GM19372 (cell line): ENCODE measurements around the gene HIVEP3.

Experiments
- ATAC-seq: cut with Tn5 transposase; IDR thresholded peaks from one replicate; pipeline ENCODE4 v1.9.1; 2021; ENCODE audit warnings: mild to moderate bottlenecking, low read depth, moderate library complexity; ENCODE audit not compliant: unreplicated experiment

HIVEP3 gene

DNA sequence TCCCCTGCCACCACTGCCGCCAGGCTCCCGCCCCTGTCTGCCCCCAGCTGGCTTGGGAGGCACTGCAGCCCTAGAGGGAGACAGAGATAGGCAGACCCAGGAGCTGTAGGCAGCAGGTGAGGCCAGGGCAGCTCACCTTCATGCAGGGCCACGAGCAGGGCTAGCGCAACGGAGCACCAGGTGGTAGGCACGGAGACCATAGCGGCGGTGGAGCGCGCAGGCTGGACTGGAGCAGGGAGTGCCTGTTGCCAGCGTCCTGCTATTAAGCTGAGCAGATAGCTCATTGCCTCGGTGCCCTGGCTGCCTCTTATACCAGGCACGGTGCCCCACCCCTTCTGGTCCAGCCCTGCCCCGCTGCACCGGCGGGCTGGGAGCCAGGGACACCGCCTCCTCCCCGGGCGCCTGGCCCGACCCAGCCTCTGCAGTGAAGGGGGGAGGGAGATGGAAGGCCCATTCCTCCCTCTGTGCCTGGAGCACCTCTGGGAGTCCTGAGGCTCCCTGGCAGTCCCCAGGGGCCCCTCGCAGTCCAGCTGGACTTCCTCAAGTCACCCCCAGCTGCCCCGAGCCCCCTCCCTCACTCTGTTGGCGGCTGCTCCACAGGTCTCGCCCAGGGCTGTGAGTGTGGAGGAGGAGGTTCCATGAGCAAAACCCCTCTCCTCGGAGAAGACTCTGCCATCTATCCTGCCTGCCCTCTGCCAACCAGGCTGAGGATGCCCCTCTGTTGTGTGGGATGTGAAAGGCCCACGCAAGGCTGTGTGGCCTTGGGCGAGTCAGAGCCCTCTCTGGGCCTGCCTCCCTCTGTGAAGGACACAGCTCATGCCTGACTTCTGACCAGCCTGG is 434.1 kb downstream of the HIVEP3 start, which contains the start of gene EDN2:
Gene EDN2, minus strand, starts transcription at position 282 of the 840 bp plus-strand sequence. Its CDS starts 82 bp downstream, at position 200.
- ATAC-seq: no peak

DNA sequence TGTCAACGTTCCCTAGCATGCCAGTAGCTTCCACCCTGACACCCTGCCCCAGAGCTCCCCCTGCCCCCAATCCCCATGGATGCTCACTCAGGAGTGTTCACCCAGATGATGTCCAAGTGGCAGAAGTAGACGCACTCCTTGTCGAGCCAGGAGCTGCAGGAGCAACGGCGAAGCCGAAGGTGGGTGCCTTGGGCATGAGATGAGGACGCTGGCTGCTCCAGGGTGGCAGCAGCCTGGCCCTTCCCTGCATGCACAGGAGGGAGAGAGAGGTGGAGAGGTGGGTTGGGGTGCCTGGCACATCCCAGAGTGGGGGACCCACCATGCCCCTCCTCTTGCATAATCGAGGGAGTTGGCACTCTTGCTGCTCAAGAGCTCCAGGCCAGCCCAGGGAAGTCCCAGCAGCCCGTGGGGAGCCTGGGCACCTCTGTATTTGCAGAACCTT is 434.7 kb downstream of the HIVEP3 start:
- ATAC-seq: no peak

DNA sequence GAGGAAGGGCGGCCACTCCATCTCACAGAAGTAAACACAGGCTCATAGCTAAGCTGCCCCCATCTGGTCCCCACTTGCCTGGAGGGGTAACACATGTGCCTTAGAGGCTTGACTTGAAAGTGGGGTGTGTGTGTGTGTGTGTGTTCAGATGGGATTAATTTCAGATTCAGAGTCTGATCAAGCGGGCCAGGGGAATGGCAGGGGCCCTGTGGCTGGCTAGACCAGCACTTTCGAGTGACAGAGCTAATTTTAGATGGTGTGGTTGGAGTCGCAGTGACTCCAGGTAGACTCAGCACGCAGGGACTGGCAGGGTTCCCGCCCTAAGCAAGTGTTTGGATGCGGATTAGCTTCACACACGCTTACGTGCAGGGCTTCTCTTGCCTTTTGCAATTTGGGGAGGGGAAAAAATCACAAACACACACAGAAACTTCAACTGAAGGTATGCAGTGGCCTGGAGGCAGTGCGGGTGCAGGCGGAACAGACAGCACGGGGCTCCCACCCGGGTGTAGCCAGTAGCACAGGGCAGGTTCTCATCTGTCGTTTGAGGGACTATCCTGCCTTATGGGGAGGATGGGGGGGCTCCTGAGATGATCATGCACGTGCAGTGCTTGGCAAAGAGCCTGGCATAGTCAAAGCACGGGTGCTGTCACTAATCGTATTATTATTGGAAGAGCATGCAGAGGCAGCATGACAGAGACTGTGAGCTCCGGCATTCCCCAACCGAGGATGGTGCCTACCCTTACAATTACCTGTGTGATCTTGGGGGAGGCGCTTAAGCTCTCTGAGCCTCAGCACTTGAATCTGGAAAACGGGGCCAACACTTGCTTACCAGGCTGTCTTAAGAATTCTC is 435.5 kb downstream of the HIVEP3 start:
- ATAC-seq: no peak

DNA sequence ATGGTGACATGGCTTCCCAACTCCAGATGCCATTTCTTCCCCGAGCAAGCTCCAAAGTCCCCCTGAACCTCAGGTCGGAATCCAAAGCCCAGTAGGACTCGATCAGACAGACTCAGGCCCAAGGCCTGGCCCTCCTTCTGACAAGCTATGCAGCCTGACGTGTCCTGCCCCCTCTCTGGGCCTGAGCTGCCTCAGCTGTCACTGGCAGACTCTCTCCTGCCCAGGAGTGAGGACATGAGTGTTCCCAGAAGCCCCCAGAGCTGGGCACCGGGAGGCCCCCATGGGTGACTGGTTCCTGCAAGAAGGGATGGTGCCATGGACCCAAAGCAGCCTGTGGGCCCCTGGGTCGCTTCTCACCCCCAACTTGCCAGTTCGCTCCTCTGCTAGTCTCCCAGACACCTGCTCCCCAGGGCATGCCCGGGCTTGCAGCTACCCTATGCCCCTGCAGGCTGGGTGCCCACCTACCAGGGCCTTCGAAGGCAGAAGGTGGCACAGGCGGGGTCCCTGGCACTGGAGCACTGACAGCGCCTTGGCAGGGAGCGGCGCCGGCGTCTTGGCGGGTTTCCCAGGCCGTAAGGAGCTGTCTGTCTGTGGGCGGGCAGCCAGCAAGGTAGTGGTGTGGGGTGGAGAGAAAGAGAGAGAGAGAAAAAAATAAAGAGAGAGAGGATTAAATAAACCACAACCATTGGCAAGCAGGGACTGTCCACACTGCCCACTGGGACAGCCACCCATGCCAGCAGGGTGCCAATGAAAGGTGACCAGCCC is 436.5 kb downstream of the HIVEP3 start:
- no peak for ATAC-seq

DNA sequence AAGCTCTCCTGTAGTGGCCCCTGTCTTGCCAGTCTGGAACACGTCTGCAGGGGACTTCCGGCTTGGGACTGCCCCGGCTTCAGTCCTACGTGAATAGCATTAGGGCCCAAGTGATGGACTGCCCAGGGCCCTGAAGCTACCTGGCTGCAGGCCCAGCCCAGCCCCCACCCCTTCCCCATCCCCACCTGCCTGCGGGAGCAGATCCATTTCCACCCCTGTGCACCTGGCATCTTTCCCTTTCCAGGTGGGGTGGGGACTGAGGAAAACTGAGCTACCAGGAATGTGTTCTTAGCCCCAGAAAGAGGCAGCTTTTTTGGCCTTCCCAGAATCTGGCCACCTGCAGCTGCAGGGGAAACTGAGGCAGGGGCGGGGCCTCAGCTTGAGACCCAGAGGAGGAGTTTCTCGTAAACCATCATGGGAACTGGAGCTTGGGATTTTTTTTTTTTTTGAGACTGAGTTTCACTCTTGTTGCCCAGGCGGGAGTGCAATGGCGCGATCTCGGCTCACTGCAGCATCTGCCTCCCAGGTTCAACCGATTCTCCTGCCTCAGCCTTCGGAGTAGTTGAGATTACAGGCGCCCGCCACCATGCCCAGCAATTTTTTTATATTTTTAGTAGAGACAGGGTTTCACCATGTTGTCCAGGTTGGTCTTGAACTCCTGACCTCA is 437.5 kb downstream of the HIVEP3 start:
- ATAC-seq: no peak

DNA sequence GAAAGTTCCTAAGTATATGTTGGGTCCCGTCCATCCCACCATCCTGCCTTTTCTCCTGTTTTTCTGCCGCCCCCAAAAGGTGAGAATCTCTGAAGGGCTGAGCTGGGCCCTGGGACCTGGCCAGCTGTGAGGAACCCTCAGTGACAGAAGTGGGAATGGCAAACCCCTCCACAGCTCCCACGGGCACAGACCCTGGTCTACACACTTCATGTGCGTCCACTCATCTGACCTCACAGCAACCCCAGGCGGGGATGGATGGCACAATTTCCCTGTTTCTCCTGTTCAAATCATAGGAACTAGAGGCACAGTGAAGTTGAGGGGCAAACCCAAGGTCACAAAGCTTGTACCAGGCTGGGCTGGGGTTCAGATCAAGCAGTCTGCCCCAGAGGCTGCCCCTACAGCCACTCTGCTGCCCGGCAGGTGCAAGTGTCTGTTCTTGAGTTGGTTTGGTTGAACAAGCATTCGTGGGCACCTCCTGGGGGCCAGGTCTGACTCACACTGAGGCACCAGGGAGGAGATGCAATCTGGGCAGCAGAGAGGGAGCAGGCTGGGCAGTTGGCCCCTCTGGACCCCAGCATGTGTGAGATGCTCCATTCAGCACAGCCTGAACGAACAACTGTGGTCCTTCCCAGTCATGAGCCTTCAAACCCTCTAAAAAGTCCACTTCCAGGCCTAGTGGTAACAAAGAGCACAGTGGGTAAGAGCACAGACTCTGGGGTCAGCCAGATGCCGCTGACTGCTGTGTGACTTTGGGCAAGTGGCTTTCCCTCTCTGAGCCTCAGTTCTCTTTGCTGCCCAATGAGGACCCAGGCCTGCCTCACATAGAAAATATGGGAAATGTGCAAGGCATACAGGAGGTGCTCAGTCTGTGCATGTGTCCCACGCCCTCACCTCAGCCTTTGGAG is 438.3 kb downstream of the HIVEP3 start:
- ATAC-seq: no peak

DNA sequence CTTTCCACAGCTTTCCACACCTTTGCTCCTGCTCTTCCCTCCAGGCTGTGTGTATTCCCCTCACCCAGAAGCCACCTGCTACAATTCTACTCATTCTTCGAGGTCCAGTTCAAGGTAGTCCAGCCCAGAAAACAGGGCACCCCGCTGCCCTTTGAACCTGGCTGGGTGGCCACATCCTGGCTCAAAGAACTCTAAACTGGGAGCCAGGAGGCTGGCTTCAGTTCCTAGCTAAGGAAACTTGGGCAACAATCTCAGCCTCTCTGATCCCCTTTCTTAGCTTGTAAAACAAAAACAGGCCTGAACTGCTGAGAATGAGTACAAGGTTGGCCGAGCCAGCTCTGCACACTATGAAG is 438.9 kb downstream of the HIVEP3 start:
- ATAC-seq: no peak

DNA sequence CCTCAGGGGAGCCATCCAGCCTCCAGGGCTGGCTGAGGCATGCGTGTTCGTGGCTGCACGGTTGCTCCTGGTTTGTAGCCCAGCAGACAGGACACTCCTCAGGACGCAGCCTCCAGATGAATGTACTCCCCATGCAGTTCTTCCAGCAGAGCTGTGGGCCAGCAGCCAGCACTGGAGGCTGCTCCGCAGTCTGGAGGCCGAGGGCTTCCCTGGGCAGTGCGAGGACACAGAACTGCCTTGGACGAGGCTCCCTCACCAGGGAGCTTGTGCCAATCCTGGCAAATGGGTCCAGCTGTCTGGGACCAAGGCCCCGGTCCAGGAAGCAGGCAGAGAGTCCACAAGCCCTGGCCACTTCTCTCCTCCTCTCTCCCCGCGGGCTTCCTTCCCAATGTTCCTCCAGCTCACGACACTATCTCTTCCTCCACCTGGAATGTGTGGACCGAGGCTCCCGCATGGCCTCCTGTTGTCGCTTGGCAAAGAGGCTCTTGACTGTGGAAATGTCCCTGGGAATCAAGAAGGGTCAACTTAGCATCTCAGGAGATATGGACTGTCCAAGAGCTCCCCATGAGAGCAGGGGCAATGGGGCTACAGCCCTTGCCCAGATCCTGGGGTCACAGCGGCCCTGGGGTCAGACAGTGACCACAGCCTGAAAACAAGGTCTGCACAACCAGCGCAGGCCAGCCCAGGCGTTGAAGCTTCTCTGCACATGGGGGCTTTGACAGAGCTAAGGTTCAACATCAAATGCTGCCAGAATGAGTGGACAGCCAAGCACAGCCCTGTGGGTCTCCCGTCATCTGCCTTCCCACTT is 439.5 kb downstream of the HIVEP3 start:
- no peak for ATAC-seq

DNA sequence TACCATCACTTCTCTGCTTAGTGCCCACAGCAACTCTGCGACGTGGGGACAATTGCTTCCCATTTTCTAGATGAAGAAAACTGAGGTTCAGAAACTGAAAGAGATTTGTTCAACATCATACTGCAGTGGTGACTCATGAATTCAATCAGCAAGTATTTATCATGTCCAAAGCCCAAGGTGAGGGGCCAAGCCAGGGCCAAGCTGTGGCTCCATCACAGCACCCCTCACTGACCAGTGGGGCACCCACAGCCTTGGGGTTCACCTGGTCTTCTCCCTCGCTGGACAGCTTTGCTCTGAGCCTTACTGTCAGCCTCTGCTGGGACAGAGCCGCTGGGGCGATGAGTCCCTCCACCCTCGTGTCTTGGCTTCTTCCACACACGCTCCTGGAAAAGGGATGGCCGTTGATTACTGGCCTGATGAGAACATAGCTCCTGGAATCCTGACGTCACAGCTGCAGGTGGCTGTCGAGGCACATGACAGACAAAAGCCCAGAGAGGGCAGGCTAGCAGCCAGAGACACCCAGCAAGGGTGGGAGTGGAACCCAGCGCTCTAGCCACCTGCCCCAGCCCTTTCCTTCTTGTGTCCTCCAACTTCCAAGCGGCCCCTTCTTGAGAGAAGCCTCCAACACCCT is 440.5 kb downstream of the HIVEP3 start:
- ATAC-seq: no peak

DNA sequence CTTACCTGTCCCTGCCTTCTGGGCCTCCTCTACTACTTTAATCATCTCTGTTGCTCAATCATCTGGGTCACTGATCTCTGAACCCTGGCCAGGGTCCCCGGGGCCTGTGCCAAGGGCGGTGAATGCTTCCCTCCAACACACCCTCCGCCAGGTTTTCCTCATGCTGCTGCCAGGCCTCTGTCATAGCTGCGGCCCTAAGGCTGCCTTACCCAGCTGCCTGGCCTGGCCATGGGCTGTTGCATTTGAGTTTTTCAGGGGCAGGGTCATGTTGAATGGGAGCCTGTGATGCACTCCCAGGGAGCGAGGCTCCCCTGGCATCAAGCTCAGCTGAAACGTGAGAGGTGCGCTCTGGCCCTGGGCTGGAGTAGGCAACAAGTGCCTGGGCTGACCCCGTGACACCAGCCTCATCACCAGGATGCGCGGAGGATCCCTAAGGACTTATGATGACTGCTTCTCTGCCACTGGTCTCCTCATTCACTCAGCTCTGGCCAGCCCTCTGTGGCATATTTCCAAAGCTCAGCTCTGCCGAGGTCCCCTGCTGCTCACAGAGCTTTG is 441.8 kb downstream of the HIVEP3 start:
- no peak for ATAC-seq

DNA sequence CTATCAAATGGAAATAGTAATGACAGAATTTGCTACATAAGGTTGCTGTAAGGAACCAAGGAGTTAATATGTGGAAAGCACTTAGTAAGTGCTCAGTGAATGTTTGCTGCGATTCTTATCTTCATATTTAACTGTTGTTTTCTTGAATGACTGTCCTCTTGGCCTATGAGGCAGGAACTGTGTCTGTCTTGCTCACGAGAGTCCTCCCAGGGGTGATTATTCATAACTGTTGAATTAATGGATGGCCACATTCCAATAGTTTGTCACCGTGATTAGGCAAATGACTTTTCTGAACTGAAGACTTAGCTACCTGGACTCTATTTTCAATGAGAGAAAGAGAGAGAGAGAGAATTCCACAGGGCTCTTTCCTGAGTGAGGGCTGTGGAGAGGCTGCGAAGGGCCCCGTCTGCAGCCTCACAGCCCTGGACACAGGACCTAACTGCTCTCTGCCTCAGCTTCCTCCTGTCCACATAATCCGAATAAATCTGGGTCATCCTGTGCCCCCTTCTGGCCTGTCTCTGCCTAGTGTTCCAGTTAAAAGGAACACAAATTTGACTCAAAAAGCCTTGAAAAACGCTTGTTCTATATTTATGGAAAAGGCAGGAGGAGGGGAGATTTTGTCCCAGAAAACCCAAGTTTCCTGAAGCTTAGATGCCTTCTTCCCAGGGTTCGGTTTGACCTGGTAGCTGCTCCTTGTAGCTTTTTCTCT is 442.7 kb downstream of the HIVEP3 start:
- no peak for ATAC-seq

DNA sequence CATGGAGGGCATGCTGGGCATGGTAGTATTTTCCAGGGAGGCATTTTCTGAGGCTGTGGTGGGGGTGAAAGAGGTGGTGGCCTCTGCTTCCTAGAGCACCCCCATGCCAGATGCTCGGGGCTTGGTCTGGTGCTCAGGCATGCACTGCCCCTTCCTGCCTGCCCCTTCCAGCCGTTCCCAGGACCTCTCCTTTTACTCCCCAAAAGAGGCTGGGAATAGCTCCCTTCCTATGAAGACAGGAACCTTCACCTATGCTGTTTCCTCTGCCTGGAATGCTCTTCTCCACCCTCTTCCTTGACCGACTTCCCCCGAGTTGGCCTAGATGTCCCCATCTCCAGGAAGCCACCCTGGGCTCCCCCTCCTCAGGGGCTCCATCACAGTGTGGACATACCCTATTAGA is 443.4 kb downstream of the HIVEP3 start:
- no peak for ATAC-seq

DNA sequence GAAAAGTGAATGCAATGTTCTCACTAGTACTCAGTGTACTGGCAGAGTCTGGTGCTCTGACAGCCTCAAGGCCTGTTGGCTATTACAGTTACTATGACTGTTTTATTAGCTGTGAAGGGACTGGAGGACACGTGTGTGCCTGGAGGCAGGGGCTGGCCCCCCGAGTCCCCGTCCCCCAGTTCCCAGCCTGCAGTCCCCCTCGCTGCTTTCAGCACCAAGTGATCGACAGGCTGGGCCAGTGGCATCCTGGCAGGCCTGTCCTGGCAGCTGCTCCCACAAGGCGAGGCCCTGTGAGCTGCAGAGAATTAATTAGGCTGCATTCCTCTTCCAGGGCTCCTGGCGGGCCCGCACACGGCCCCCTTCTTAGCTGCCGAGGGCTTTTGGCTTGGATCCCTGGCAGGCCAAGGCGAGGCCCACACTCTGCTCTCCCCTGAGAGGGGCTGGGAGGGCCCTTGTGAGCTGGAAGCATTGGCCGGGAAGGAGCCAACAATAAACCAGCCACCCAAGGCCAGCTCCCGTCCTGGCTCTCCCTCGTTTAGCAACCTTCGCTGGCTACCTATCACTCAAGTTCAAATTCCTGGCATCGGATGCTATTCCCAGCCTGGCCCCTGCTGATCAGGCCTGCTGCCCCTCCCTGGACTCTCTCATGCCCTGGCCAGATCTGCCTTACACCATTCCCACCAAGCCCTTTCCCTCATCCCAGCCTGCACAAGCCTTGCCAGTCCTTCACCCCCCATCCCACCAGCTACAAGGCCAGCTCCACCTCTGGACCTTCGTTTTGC is 444.0 kb downstream of the HIVEP3 start:
- ATAC-seq: no peak

DNA sequence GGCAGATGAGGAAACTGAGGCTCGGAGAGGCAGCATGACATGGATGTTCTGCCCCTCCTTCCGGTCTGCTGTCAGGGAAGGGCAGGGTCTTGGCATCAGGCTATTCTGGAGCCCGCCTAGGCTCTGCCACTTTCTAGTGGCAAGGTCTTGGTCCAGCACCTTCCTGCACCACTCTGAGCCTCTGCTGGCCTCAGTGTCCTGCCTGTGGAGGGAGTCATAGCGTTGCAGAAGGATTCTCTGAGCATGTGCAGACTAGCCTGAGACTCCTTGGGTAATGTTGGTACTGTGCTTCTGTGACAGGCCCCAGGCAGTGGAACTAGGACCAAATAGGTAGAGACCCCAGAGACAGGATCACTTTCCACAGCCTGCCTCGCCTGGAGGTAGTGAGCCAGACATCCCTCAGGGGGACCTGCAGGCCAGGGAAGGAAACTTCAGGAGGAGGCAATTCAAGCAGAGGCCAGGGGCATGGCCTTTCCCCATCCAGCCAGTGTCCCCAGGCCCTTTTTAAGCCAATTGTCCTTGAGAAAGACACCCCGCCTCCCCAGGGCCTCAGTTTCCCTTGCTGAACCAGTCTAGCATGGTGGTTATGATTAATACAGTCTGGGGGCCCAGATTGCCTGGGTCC is 444.9 kb downstream of the HIVEP3 start:
- ATAC-seq: no peak

DNA sequence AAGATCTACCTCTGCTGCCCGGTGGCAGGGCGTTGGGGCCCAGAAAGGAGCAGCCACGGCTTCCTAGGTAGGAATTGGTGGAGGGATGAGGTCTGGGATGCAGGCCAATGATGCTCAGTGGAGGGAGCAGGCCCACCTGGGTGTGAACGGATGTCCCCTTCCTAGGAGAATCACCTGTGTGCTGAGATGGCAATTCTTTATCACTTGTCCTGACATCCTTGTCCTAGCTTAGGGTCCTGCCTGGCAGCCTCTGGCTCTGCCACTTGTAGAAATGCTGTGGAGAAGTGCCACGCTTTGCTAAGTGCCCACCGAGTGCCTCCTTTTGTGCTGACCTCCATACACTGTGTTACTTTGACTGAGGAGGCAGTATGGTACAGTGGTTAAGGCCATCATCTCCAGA is 447.1 kb downstream of the HIVEP3 start:
- no peak for ATAC-seq

DNA sequence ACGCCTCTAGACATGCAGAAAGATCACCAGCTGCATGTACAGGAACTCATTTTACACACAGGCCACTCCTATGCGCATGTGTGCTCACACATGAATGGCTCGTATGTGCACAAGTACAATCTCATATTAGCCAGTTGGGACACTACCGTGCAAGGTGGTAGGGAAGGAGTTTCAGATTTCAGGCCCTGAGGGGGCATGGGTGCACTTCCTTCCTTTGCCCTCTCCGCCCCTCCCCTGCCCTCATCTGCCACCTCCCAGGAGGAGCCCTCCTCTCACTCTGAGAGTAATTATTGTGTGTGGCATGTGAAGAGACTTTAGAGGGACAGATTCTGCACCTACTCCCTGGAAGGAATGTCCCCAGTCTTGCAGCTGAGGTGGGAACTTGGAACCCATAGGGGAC is 449.0 kb downstream of the HIVEP3 start:
- ATAC-seq: no peak
